Epidermal melanocyte (primary cell): Measurements from ENCODE around the gene CCM2L.
"Not testable (repeated sequence)": the region's sequence is repeated elsewhere in the genome, so short reads cannot be mapped to it uniquely, and the experiment has no call there.

Experiments used
- DNase-seq: peaks from one replicate; pipeline ENCODE4 v3.0.0; 2011; ENCODE audit warnings: low spot score; ENCODE audit not compliant: insufficient read length

Gene CCM2L

GRCh38 chr20:32028647-32029372 lies 18.6 kb downstream of the CCM2L start:
- DNase-seq = no peak

- DNase-seq = no peak
Observed at GRCh38 chr20:32029561-32029960, 19.3 kb downstream of the CCM2L start.

GRCh38 chr20:32031007-32031958 lies 21.0 kb downstream of the CCM2L start:
- DNase-seq = peak; percentile 70

- no peak for DNase-seq
Observed at GRCh38 chr20:32033316-32033715, 23.1 kb downstream of the CCM2L start.

GRCh38 chr20:32033721-32034120 lies 23.5 kb downstream of the CCM2L start:
- DNase-seq = not testable (repeated sequence)

- no peak for DNase-seq
Observed at GRCh38 chr20:32034581-32035425, 24.6 kb downstream of the CCM2L start.

- no peak for DNase-seq
Observed at GRCh38 chr20:32035426-32035779, 25.2 kb downstream of the CCM2L start.

GRCh38 chr20:32036252-32036651 lies 26.0 kb downstream of the CCM2L start:
- DNase-seq = no peak

- no peak for DNase-seq
Observed at GRCh38 chr20:32036716-32037485, 26.7 kb downstream of the CCM2L start.

GRCh38 chr20:32037929-32038328 lies 27.7 kb downstream of the CCM2L start:
- DNase-seq = no peak

GRCh38 chr20:32040142-32040953 lies 30.1 kb downstream of the CCM2L start:
- DNase-seq = no peak

- DNase-seq = no peak
Observed at GRCh38 chr20:32045999-32046398, 35.8 kb downstream of the CCM2L start.

GRCh38 chr20:32050324-32050841 lies 40.1 kb downstream of the CCM2L start:
- DNase-seq = no peak

- no peak for DNase-seq
Observed at GRCh38 chr20:32050851-32051556, 40.8 kb downstream of the CCM2L start.

- no peak for DNase-seq
Observed at GRCh38 chr20:32051720-32052089, 41.5 kb downstream of the CCM2L start.

GRCh38 chr20:32052090-32052777 lies 42.0 kb downstream of the CCM2L start, which contains the start of gene HCK:
TSS of gene HCK (plus strand) at chr20:32052242.
- DNase-seq = no peak

- DNase-seq = no peak
Observed at GRCh38 chr20:32052778-32053362, 42.6 kb downstream of the CCM2L start.

- DNase-seq = no peak
Observed at GRCh38 chr20:32053648-32054047, 43.4 kb downstream of the CCM2L start.
